GM21723 (cell line): ENCODE measurements around the gene ZNF407.
"Not testable (repeated sequence)": the region's sequence is repeated elsewhere in the genome, so short reads cannot be mapped to it uniquely, and the experiment has no call there.

Experiments
- ATAC-seq: cut with Tn5 transposase; IDR thresholded peaks from one replicate; pipeline ENCODE4 v1.9.1; 2021; ENCODE audit warnings: mild to moderate bottlenecking, moderate library complexity; ENCODE audit not compliant: unreplicated experiment

Gene ZNF407

DNA sequence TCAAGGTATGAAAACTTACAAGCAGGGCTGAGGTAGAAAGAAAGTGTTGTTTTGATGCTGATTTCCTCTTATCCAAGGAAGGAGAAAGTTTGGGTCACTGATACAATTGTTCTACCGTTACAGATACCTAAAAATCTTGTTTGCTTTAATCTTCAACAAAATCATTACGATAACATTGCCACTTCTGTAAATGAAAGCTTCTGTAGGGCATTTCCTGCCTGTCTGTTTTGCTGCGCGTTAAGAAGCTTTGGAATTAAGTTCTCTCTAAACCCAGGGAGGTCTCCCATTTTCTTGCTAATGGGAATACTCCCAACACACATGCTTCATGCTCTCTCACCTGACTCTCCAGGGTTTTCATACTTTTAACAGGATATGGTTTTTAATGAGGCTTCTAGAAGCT lies 352.8 kb downstream of the ZNF407 start:
- ATAC-seq = no peak

DNA sequence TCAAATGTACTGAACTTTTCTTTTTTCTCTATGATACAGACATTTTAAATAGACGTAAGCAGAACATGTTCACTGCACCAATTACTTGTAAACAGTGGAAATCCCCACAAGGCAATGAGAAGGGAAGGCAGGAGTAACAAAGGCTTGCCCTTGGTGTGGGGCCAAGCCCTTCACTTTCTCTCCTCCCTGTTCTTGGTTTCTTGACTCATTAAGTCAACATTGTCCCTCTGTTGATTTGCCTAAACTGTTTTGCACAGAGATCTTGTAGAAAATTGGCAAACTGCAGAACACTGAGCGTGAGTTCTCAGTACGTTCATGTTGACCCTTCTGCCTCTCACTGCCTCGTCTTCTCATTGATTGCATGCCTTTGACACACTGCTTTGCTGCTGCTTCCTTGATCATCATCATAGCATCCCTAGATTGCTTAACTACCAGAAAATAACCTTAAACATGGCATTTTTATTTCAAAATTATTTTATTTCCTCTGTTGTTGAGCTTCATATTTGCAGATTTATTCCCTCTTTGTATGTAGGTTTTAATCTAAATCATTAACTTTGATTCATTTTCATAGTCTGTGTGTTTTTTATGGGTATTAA lies 353.6 kb downstream of the ZNF407 start:
- peak; percentile 80 for ATAC-seq

GRCh38 chr18:74957588-74958224 lies 360.0 kb downstream of the ZNF407 start:
- ATAC-seq = no peak

GRCh38 chr18:74959216-74959615 lies 361.5 kb downstream of the ZNF407 start:
- no peak for ATAC-seq

DNA sequence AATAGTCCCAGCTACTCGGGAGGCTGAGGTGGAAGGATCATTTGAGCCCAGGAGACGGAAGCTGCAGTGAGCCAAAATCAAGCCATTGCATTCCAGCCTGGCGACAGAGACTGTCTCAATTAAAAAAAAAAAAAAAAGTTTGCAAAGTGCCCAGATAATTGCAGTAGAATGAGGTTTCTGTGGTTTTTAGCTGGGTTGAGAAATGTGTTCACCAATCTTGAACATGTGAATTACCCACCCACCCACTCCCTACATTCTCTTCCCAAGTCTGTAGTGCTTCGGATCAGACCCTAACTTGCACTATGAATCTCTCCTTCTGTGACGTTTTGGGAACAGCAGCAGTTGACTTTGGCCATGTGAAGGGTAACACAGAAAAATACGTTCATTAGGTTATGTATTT lies 363.9 kb downstream of the ZNF407 start:
- ATAC-seq = no peak

GRCh38 chr18:74963820-74964446 lies 366.3 kb downstream of the ZNF407 start:
- ATAC-seq = peak; percentile 86

- ATAC-seq = no peak
Measured at GRCh38 chr18:74965682-74966081, 368.0 kb downstream of the ZNF407 start.

DNA sequence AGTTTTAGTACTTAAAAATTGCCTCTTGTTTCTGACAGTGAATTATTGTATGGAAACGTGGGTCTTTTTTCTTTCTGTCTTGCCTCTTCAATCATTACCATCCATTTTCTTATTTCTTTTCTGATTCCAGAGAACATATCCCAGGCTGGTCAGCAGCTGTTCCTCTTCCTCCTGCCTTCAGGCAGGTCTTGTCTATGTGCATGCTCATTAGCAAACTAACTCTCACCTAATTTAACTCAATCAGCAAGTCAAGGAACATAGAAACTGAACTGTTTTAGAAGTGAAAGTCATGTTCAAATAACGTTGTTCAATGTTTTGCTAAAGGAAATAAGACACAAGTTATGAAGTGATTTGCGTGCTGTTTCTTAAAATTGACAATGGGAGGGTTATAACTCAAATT lies 369.8 kb downstream of the ZNF407 start:
- no peak for ATAC-seq

DNA sequence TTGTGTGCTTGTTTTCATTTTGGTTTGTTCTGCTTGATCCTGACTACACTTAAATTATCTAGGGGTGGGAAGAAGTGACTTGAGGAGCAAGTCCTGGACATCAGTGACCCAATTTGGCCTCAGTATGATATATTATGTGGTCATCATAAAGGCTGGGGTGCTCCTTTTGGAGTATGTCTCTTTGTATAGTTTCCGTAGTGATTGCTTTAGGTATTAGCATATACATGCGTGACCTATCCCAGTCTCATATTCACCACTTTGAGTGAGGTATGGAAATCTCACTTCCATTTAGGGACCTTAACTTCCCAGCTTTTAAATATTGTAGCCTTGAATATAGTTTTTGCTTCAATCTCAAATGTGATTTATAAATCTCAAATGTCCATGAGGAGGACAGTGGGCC lies 370.3 kb downstream of the ZNF407 start:
- ATAC-seq = no peak

- not testable (repeated sequence) for ATAC-seq
Measured at GRCh38 chr18:74971358-74971757, 373.7 kb downstream of the ZNF407 start.

DNA sequence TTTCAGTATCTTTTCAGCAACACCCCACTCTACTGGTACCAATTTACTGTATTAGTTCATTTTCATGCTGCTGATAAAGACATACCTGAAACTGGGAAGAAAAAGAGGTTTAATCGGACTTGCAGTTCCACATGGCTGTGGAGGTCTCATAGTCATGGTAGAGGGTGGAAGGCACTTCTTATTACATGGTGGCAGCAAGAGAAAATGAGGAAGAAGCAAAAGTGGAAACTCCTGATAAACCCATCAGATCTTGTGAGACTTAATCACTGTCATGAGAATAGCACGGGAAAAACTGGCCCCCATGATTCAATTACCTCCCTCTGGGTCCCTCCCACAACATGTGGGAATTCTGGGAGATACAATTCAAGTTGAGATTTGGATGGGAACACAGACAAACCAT lies 374.1 kb downstream of the ZNF407 start:
- ATAC-seq = not testable (repeated sequence)

- ATAC-seq = no peak
Measured at GRCh38 chr18:74972354-74972753, 374.7 kb downstream of the ZNF407 start.

- ATAC-seq = no peak
Measured at GRCh38 chr18:74975001-74975400, 377.3 kb downstream of the ZNF407 start.

GRCh38 chr18:74976331-74976909 lies 378.8 kb downstream of the ZNF407 start:
- ATAC-seq = no peak

DNA sequence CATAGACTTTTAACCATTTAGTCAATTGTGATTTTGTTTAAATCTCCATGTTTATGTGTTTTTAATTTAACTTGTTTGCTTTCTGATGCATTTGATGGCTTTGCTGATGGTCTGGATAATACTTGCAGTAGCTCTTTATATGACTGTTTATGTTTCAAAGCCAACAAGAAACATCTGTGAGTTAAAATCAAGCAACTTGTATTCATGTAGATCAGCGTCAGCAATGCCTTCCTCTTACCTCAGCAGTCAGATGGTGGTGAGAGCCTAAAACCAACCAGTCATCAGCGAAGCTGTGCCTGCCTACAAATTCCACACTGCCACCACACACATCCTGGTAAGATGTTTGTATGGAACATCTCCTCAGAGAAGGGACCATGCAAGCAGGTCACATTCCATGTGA lies 379.4 kb downstream of the ZNF407 start:
- no peak for ATAC-seq

GRCh38 chr18:74980669-74981068 lies 383.0 kb downstream of the ZNF407 start:
- no peak for ATAC-seq

DNA sequence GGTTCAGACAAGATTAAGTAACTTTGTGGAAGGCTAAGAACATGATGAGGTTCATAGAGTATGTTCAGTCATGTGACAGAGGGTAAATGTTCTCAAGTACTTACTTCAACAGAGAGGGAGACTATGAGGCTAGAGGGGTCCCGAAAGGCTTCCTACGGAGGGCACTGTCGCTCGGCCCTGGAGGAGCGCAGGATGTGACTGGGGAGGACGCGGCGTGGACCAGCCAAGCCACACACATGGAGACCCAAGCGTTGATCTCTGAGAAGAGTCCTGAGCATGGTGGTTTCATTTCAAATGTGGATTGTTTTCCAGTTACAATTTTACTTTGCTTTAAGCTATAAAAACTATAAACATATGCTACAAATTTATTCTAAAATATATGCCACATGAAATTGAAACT lies 383.8 kb downstream of the ZNF407 start:
- ATAC-seq = no peak

- ATAC-seq = no peak
Measured at GRCh38 chr18:74982946-74983635, 385.4 kb downstream of the ZNF407 start.

DNA sequence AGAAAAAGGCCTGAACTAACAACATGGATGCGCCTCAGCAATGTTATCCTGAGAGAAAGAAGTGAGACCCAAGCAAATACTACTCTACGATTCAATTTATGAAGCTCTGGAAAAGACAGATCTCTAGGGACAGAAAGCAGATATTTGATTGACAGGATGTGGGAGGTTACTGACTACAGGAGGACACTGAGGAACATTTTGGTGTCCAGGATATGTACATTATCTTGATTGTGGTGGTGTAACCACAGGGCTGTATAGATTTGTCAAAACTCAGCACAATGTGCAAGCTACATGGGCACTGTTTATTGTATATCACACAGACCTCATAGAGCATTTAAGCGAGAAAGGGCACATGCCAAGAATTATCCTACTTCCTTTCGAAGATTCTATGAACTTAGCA lies 391.5 kb downstream of the ZNF407 start:
- ATAC-seq = no peak

DNA sequence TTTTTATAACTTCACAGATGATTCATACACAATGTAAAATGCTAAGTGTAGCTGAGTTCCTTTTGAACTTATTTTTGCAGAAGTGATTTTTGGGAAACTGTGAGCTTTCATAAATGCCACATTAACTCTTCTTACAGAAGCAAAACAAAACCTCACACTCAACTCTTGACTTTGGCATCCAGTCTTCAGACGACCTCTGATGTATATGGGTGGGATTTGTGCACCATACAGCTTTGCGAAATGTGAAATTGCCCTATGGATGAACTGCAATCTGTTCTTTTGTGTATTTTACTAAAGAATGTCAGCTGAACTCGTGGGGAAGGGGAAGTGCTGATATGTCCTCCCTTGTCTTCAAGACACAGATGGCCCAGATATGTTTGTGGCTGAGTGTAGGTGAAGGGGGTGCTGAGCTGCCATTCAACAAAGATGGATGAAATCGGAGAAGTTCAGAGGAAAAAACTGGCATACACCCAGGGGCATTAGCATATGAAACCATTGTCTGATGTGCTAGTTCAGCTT lies 393.0 kb downstream of the ZNF407 start:
- ATAC-seq = no peak
